Fibroblast of gingiva (primary cell): ENCODE data around the gene HSD17B7.
A peak's percentile ranks its signal among the peaks of the same experiment; 100 is the strongest.

Experiments used
- DNase-seq: peaks from one replicate; pipeline ENCODE4 v3.0.0-alpha.2; 2011; ENCODE audit warnings: low read depth

The HSD17B7 gene

GRCh38 chr1:162857850-162858249 lies 67.3 kb downstream of the HSD17B7 start:
- DNase-seq, result peak; percentile 49

- DNase-seq, result no peak
Measured at GRCh38 chr1:162859191-162859590, 68.7 kb downstream of the HSD17B7 start.

GRCh38 chr1:162861101-162861500 lies 70.6 kb downstream of the HSD17B7 start, which contains the start of gene CCDC190:
Gene CCDC190, minus strand, starts transcription at chr1:162861175. Its CDS starts 1,529 bp downstream, at chr1:162859646.
- peak; percentile 83 for DNase-seq

- no peak for DNase-seq
Measured at GRCh38 chr1:162861625-162862024, 71.1 kb downstream of the HSD17B7 start.
